OCI-LY3 (cell line): ENCODE results near the gene NLRC3.
A peak's percentile ranks its signal among the peaks of the same experiment; 100 is the strongest.

ENCODE experiments used
- H2AFZ ChIP-seq: fragments of 200-600, 300-600 bp; shearing (Covaris generic); 2 replicates; pipeline ENCODE4 v1.6.0; 2014; ENCODE audit warnings: antibody characterized with exemption, low read depth, low read length
- H3K27ac ChIP-seq: fragments of 200-600, 300-600 bp; sonication (generic); 2 replicates; pipeline ENCODE4 v1.5.1; 2014; ENCODE audit warnings: mild to moderate bottlenecking, low read length, moderate library complexity, mixed read lengths
- H3K27me3 ChIP-seq: fragments of 200-600, 300-600 bp; sonication (generic); 2 replicates; pipeline ENCODE4 v1.6.1; 2014; ENCODE audit warnings: low read depth, low read length, mixed read lengths
- H3K36me3 ChIP-seq: fragments of 200-600, 300-600 bp; sonication (generic); replicated peaks from 2 replicates; pipeline ENCODE3; 2014; ENCODE audit warnings: low read depth, low read length, mixed read lengths
- H3K4me1 ChIP-seq: fragments of 300-600, 200-600 bp; sonication (generic); 2 replicates; pipeline ENCODE4 v1.6.1; 2014; ENCODE audit warnings: low read length, mixed read lengths
- H3K4me2 ChIP-seq: fragments of 200-600, 300-600 bp; sonication (generic); 2 replicates; pipeline ENCODE4 v1.6.1; 2014; ENCODE audit warnings: low read length, mixed read lengths
- H3K4me3 ChIP-seq: fragments of 300-600, 200-600 bp; sonication (generic); 2 replicates; pipeline ENCODE4 v1.5.1; 2014; ENCODE audit warnings: antibody characterized with exemption, mild to moderate bottlenecking, low read length, moderate library complexity
- H3K79me2 ChIP-seq: fragments of 300-600, 200-600 bp; shearing (Covaris generic); 2 replicates; pipeline ENCODE4 v1.6.1; 2014; ENCODE audit warnings: mild to moderate bottlenecking, low read length, mixed read lengths
- H3K9ac ChIP-seq: fragments of 300-600, 200-600 bp; shearing (Covaris generic); 2 replicates; pipeline ENCODE4 v1.6.0; 2014; ENCODE audit warnings: mild to moderate bottlenecking, low read length, moderate library complexity
- H3K9me3 ChIP-seq: fragments of 200-600, 300-600 bp; shearing (Covaris generic); 2 replicates; pipeline ENCODE4 v1.6.1; 2014; ENCODE audit warnings: low read length, mixed read lengths; ENCODE audit not compliant: insufficient read depth
- H4K20me1 ChIP-seq: fragments of 200-600, 300-600 bp; sonication (generic); 2 replicates; pipeline ENCODE4 v1.6.1; 2016; ENCODE audit warnings: low read length, mixed read lengths; ENCODE audit not compliant: insufficient read depth
- CTCF ChIP-seq: fragments of 200-600, 300-600 bp; sonication (generic); IDR thresholded peaks from 2 replicates; pipeline ENCODE4 v1.5.1; 2014; ENCODE audit warnings: antibody characterized with exemption, low read length, low read depth
- EZH2phosphoT487 ChIP-seq: fragments of 200-600 bp; shearing (Covaris generic); IDR thresholded peaks from 2 replicates; pipeline ENCODE4 v1.6.1; 2018; ENCODE audit warnings: antibody characterized with exemption, mixed run types, low read depth

Gene NLRC3

GRCh38 chr16:3618769-3619141 lies 41.6 kb upstream of the NLRC3 start:
- no peak for TF ChIP-seq EZH2phosphoT487
- no peak for TF ChIP-seq CTCF
- H3K27me3 ChIP-seq, result no peaks in the 10 kb centered on the region
- H3K4me1 ChIP-seq, result no peaks in the 10 kb centered on the region
- no peak overlapping the region for H3K9ac ChIP-seq
- no peaks in the 10 kb centered on the region for H3K9me3 ChIP-seq
- H3K79me2 ChIP-seq, result peaks cover 19% of the 10 kb centered on the region
- H2AFZ ChIP-seq, result no peak overlapping the region
- H3K4me2 ChIP-seq, result no peak overlapping the region
- no peak overlapping the region for H3K27ac ChIP-seq
- no peak overlapping the region for H3K4me3 ChIP-seq
- peaks cover 10% of the 10 kb centered on the region for H3K36me3 ChIP-seq
- no peaks in the 10 kb centered on the region for H4K20me1 ChIP-seq

- Histone ChIP-seq H3K79me2 (peaks cover 40% of the 10 kb centered on the region), H3K27me3 (no peaks in the 10 kb centered on the region), H4K20me1 (no peaks in the 10 kb centered on the region), H3K4me2 (peak overlapping the region; percentile 81), H3K4me3 (peak overlapping the region; percentile 99), H3K9me3 (no peaks in the 10 kb centered on the region), H3K4me1 (peaks cover 12% of the 10 kb centered on the region), H3K27ac (no peak overlapping the region), H3K36me3 (peaks cover 10% of the 10 kb centered on the region), H2AFZ (no peak overlapping the region), H3K9ac (peak overlapping the region; percentile 99)
- TF ChIP-seq CTCF (no peak), EZH2phosphoT487 (no peak)
These were observed 35.6 kb upstream of the NLRC3 start for GRCh38 chr16:3612510-3613466.

- Histone ChIP-seq H3K79me2 (peaks cover 38% of the 10 kb centered on the region), H3K4me1 (peaks cover 12% of the 10 kb centered on the region), H3K9me3 (no peaks in the 10 kb centered on the region), H3K9ac (peak within 1 kb of the TSS; percentile 99), H4K20me1 (no peaks in the 10 kb centered on the region), H3K36me3 (peaks cover 10% of the 10 kb centered on the region), H2AFZ (peak within 1 kb of the TSS; percentile 94), H3K27ac (peak within 1 kb of the TSS; percentile 70), H3K4me3 (peak within 1 kb of the TSS; percentile 99), H3K4me2 (peak within 1 kb of the TSS; percentile 91), H3K27me3 (no peaks in the 10 kb centered on the region)
- TF ChIP-seq EZH2phosphoT487 (no peak), CTCF (no peak)
These were observed 34.2 kb upstream of the NLRC3 start, which contains the start of gene SLX4 for GRCh38 chr16:3611146-3611975. Gene SLX4, minus strand, starts transcription at chr16:3611606. Its CDS starts 2,642 bp downstream, at chr16:3608964.

- Histone ChIP-seq H2AFZ (no peak overlapping the region), H4K20me1 (no peaks in the 10 kb centered on the region), H3K36me3 (peaks cover 10% of the 10 kb centered on the region), H3K27me3 (no peaks in the 10 kb centered on the region), H3K4me1 (peaks cover 12% of the 10 kb centered on the region), H3K4me3 (peak overlapping the region; percentile 99), H3K9ac (peak overlapping the region; percentile 84), H3K9me3 (no peaks in the 10 kb centered on the region), H3K27ac (no peak overlapping the region), H3K79me2 (peaks cover 37% of the 10 kb centered on the region), H3K4me2 (peak overlapping the region; percentile 91)
- no peak for TF ChIP-seq CTCF
- no peak for TF ChIP-seq EZH2phosphoT487
These were observed 33.5 kb upstream of the NLRC3 start for GRCh38 chr16:3610698-3611145.
